Right lobe of liver (tissue), 6 donors: ENCODE results near the gene RFTN2. TPM values are rescaled to one million over a fixed set of nuclear protein-coding genes. Genes with fewer than 3 reads are reported as not detected.

Experiments
- ATAC-seq, 4 donors: fragments of 200-7000 bp; cut with Tn5 transposase; one replicate each; pipeline ENCODE4 v1.9.1; 2020; ENCODE audit warnings: mild to moderate bottlenecking in 4 of 4, moderate library complexity in 4 of 4
- DNase-seq, 3 donors: peaks; one replicate each; pipeline ENCODE4 v3.0.0-alpha.2; 2020
- H3K27ac ChIP-seq, 3 donors: fragments of 200-600 bp; one replicate each; pipeline ENCODE4 v1.8.0; 2022
- H3K27me3 ChIP-seq, 2 donors: fragments of 200-600 bp; one replicate each; pipeline ENCODE4 v1.8.0; 2022
- H3K36me3 ChIP-seq, 4 donors: fragments of 200-600 bp; sonication (generic) in 1 of 4; one replicate each; pipeline versions ENCODE4 v1.5.1 to v1.8.0; 2017 to 2022; ENCODE audit warnings: control low read depth in 1 of 4
- H3K4me1 ChIP-seq, 4 donors: fragments of 200-600 bp; sonication (generic) in 1 of 4; one replicate each; pipeline versions ENCODE4 v1.5.1 to v1.8.0; 2017 to 2022; ENCODE audit warnings: control low read depth in 1 of 4
- H3K4me3 ChIP-seq, 3 donors: fragments of 200-600 bp; one replicate each; pipeline ENCODE4 v1.8.0; 2022
- H3K9me3 ChIP-seq, 4 donors: fragments of 200-600 bp; sonication (generic) in 1 of 4; one replicate each; pipeline versions ENCODE4 v1.5.1 to v1.8.0; 2017 to 2022; ENCODE audit warnings: control low read depth in 1 of 4
- CTCF ChIP-seq, 4 donors: fragments of 200-600 bp in 3 of 4; fragments of 450-650 bp in 1 of 4; IDR thresholded peaks; one replicate each; pipeline versions ENCODE4 v1.5.1 to v1.8.0; 2016 to 2022; ENCODE audit warnings: antibody characterized with exemption in 4 of 4, mild to moderate bottlenecking in 2 of 4
- POLR2A ChIP-seq: fragments of 450-650 bp; IDR thresholded peaks from one replicate; pipeline ENCODE4 v1.6.1; 2017; ENCODE audit warnings: antibody characterized with exemption, mild to moderate bottlenecking
- WGBS: methylation state at CpG from one replicate; pipeline ENCODE4 v1.1.6; 2018; ENCODE audit warnings: low coverage, low lambda C conversion rate; ENCODE audit not compliant: insufficient coverage; ENCODE audit errors: missing lambda C conversion rate; 5-methylcytosine and 5-hydroxymethylcytosine counted together
- intact Hi-C, 2 donors: fragments of 100-400 bp; cut with DNase I; formaldehyde crosslinking; loops; one replicate each; pipeline versions ENCODE4 v1.11.2 to v1.14.1; 2022
- total RNA-seq, 6 experiments: library from RNA; depleted of rRNA in 2 of 6; stranded (reverse); fragments of >200 nt in 2 of 6; fragmentation: NEBNext Ultra II Directional in 3 of 6; extraction: Animal tissue kit (Norgen Biotek cat#: 25700) in 3 of 6; gene quantifications; one replicate each; pipeline versions ENCODE4 v1.1.0 to v1.2.4, GENCODE V29; 2016 to 2023
- donor health status: DM: no; HTN: yes; CAD: no.
- donor health status: DM: no; HTN: no; CAD: no.
- donor health status: DM: no; HTN: no; CAD: no.
- donor health status: DM: no; HTN: yes; CAD: no.
- donor health status: DM: no; HTN: yes; CAD: no.

RFTN2 gene
- total RNA-seq, 6 experiments from 2014 or later: 0.58 to 1.9 (median 1.0) TPM

- no peaks in the 10 kb centered on the region for H3K4me1 ChIP-seq
- DNase-seq: no peak
- no peaks in the 10 kb centered on the region for H3K9me3 ChIP-seq
- TF ChIP-seq POLR2A (no peak), CTCF (IDR thresholded peaks at IDR 0.05) (no peak)
- no peak overlapping the region for H3K27ac ChIP-seq
- WGBS: 35% methylated on average over 2 of the region's 2 CpGs
- no peaks in the 10 kb centered on the region for H3K36me3 ChIP-seq
- intact Hi-C loops: no loop called here
- peak in 1 of 4 donors; percentile 29 for ATAC-seq
- no peaks in the 10 kb centered on the region for H3K27me3 ChIP-seq
- H3K4me3 ChIP-seq: no peak overlapping the region
These were observed 2.1 kb upstream of the RFTN2 start for GRCh38 chr2:197677483-197677882.

- 51% methylated on average over 2 of the region's 3 CpGs for WGBS
- no peaks in the 10 kb centered on the region for H3K4me1 ChIP-seq
- no peaks in the 10 kb centered on the region for H3K9me3 ChIP-seq
- no peaks in the 10 kb centered on the region for H3K36me3 ChIP-seq
- no peak for DNase-seq
- no peak for TF ChIP-seq CTCF (IDR thresholded peaks at IDR 0.05)
- TF ChIP-seq POLR2A: no peak
- no peak overlapping the region for H3K27ac ChIP-seq
- ATAC-seq: no peak
- intact Hi-C loops: no loop called here
- no peaks in the 10 kb centered on the region for H3K27me3 ChIP-seq
- H3K4me3 ChIP-seq: no peak overlapping the region
These were observed 1.7 kb upstream of the RFTN2 start for GRCh38 chr2:197677056-197677455.

- Histone ChIP-seq H3K9me3 (no peaks in the 10 kb centered on the region), H3K36me3 (no peaks in the 10 kb centered on the region), H3K27me3 (no peaks in the 10 kb centered on the region), H3K27ac (peak overlapping the region in 2 of 3 donors; percentile 23 to 53), H3K4me1 (no peaks in the 10 kb centered on the region), H3K4me3 (peak overlapping the region; percentile 15 to 22 (median 19))
- no peak for TF ChIP-seq POLR2A
- TF ChIP-seq CTCF (IDR thresholded peaks at IDR 0.05): no peak
- DNase-seq (no peak), ATAC-seq (peak in 3 of 4 donors; percentile 42 to 50 (median 47))
- intact Hi-C loops: no loop called here
- WGBS: 38% methylated on average over 6 of the region's 6 CpGs
These were observed 363 bp upstream of the RFTN2 start for GRCh38 chr2:197675711-197676188.

GRCh38 chr2:197674591-197674990 lies 796 bp downstream of the RFTN2 start:
- peak overlapping the region; percentile 9 to 53 (median 23) for H3K27ac ChIP-seq
- no peak for TF ChIP-seq POLR2A
- TF ChIP-seq CTCF (IDR thresholded peaks at IDR 0.05): no peak
- H3K4me3 ChIP-seq: peak overlapping the region in 2 of 3 donors; percentile 15 to 22
- DNase-seq (no peak), ATAC-seq (peak in 2 of 4 donors; percentile 48 to 50)
- H3K27me3 ChIP-seq: no peaks in the 10 kb centered on the region
- H3K36me3 ChIP-seq: no peaks in the 10 kb centered on the region
- intact Hi-C loops: no loop called here
- 23% methylated on average over 3 of the region's 3 CpGs for WGBS
- no peaks in the 10 kb centered on the region for H3K9me3 ChIP-seq
- H3K4me1 ChIP-seq: no peaks in the 10 kb centered on the region

GRCh38 chr2:197674060-197674459 lies 1.3 kb downstream of the RFTN2 start:
- Histone ChIP-seq H3K4me1 (no peaks in the 10 kb centered on the region), H3K9me3 (no peaks in the 10 kb centered on the region), H3K27ac (no peak overlapping the region), H3K27me3 (no peaks in the 10 kb centered on the region), H3K36me3 (no peaks in the 10 kb centered on the region), H3K4me3 (peak overlapping the region in 1 of 3 donors; percentile 22)
- DNase-seq: no peak
- intact Hi-C loops: no loop called here
- no peak for TF ChIP-seq POLR2A
- TF ChIP-seq CTCF (IDR thresholded peaks at IDR 0.05): no peak
- WGBS: 21% methylated on average over 1 of the region's 1 CpG
- no peak for ATAC-seq
